ENCODE measurements around the gene LACTBL1. TPM values are rescaled to one million over a fixed set of nuclear protein-coding genes. Genes with fewer than 3 reads are reported as not detected.

LACTBL1 gene
- total and polyA plus RNA-seq, 9 donors, result not detected

DNA sequence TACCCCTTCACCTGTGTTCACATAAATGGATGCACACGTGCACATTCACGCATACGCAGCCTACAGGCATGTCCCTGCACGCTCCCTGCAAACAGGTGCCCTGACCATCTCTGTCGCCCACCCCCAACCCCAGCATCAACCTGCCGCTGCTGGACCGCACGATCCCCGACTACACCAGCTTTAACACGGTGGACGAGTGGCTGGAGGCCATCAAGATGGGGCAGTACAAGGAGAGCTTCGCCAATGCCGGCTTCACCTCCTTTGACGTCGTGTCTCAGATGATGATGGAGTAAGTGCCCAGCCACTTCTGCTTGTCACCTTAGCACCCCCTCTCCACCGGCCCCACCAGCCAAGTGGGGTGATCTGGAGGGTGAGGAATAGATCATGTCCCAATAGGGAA is 60.4 kb downstream of the LACTBL1 start:
- intact Hi-C loops (cut with DNase I), result no loop called here
- Histone ChIP-seq H3K9me3 (no peaks in the 10 kb centered on the region), H3K4me1 (ENCODE audit: insufficient read depth) (no peaks in the 10 kb centered on the region), H3K27ac (no peak overlapping the region), H3K36me3 (no peaks in the 10 kb centered on the region), H3K4me3 (no peak overlapping the region), H3K27me3 (no peaks in the 10 kb centered on the region)
- TF ChIP-seq EP300 (IDR thresholded peaks at IDR 0.05), result no peak
- TF ChIP-seq, protein P1, sequence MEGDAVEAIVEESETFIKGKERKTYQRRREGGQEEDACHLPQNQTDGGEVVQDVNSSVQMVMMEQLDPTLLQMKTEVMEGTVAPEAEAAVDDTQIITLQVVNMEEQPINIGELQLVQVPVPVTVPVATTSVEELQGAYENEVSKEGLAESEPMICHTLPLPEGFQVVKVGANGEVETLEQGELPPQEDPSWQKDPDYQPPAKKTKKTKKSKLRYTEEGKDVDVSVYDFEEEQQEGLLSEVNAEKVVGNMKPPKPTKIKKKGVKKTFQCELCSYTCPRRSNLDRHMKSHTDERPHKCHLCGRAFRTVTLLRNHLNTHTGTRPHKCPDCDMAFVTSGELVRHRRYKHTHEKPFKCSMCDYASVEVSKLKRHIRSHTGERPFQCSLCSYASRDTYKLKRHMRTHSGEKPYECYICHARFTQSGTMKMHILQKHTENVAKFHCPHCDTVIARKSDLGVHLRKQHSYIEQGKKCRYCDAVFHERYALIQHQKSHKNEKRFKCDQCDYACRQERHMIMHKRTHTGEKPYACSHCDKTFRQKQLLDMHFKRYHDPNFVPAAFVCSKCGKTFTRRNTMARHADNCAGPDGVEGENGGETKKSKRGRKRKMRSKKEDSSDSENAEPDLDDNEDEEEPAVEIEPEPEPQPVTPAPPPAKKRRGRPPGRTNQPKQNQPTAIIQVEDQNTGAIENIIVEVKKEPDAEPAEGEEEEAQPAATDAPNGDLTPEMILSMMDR (IDR thresholded peaks at IDR 0.05), result no peak
- no peak for TF ChIP-seq POLR2A (IDR thresholded peaks at IDR 0.05)
- 93 to 95% (median 95%) methylated on average over 16 of the region's 16 CpGs for WGBS, 3 donors
- no peak for DNase-seq

DNA sequence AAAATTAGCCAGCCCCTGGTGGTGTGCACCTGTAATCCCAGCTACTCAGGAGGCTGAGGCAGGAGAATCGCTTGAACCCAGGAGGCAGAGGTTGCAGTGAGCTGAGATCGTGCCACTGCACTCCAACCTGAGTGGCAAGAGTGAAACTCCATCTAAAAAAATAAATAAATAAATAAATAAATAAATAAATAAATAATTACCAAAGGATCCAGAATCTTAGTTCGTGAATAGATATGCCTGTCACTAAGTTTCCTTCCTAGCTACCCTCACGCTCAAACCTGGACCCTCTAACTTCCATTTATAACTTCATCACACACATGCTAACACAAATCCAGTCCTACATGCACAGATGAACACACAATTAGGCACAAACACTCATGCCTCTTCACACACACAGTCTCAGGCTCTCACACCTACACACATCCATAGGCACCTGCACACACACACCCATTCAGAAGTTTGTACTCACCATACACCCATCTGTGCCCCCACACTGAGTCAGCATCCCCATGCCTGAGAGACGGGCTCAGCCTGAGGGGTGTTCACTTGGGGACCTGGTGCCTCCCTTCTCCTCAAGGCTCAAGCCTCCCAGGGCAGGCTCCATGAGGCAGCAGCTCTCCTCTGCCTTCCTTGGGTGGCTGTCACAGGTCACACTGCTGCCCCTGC is 61.5 kb downstream of the LACTBL1 start:
- no peaks in the 10 kb centered on the region for H3K9me3 ChIP-seq
- H3K27me3 ChIP-seq, result no peaks in the 10 kb centered on the region
- 92 to 95% (median 92%) methylated on average over 5 of the region's 5 CpGs for WGBS, 3 donors
- intact Hi-C loops (cut with DNase I), result no loop called here
- no peak for DNase-seq
- no peak overlapping the region for H3K4me3 ChIP-seq
- TF ChIP-seq POLR2A (IDR thresholded peaks at IDR 0.05) (no peak), EP300 (IDR thresholded peaks at IDR 0.05) (no peak)
- TF ChIP-seq, protein P1 (IDR thresholded peaks at IDR 0.05), result no peak
- no peak overlapping the region for H3K27ac ChIP-seq
- no peaks in the 10 kb centered on the region for H3K36me3 ChIP-seq
- H3K4me1 ChIP-seq (ENCODE audit: insufficient read depth), result no peaks in the 10 kb centered on the region

- intact Hi-C loops (cut with DNase I), result no loop called here
- H3K4me3 ChIP-seq, result no peak overlapping the region
- no peak for DNase-seq
- H3K27me3 ChIP-seq, result no peaks in the 10 kb centered on the region
- WGBS, 3 donors, result 93 to 96% (median 95%) methylated on average over 13 of the region's 13 CpGs
- H3K4me1 ChIP-seq (ENCODE audit: insufficient read depth), result no peaks in the 10 kb centered on the region
- H3K9me3 ChIP-seq, result no peaks in the 10 kb centered on the region
- TF ChIP-seq, protein P1 (IDR thresholded peaks at IDR 0.05), result no peak
- no peak for TF ChIP-seq POLR2A (IDR thresholded peaks at IDR 0.05)
- H3K27ac ChIP-seq, result no peak overlapping the region
- H3K36me3 ChIP-seq, result no peaks in the 10 kb centered on the region
Observed at GRCh38 chr1:22910286-22910685, 62.4 kb downstream of the LACTBL1 start.

DNA sequence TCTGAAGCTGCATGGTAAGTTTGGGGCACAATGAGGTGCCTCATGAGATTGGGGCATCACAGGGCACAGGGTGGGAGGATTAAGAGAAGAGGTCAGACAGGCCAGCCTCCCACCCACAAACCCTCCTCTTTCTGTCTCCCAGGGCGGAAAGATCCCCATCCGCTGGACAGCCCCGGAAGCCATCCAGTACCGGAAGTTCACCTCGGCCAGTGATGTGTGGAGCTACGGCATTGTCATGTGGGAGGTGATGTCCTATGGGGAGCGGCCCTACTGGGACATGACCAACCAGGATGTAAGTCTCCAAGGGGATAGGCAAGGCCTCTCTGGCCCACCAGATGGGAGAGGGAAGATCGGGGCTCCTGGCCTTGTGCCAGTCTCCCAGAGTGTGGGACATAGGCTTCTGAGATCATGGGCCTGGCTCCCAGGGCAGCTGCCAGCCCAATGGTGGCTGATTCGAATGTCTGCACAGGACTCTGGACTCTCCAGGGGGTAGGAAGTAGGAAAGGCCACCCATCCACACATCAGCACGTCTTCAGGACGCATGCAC is 63.7 kb downstream of the LACTBL1 start:
- intact Hi-C loops (cut with DNase I), result no loop called here
- WGBS, 3 donors, result 93 to 98% (median 93%) methylated on average over 11 of the region's 11 CpGs

More for the DNA sequence above, 63.7 kb downstream of the LACTBL1 start:
- TF ChIP-seq EP300 (IDR thresholded peaks at IDR 0.05) (no peak), POLR2A (IDR thresholded peaks at IDR 0.05) (no peak)
- TF ChIP-seq, protein P1 (IDR thresholded peaks at IDR 0.05), result no peak
- H3K4me1 ChIP-seq (ENCODE audit: insufficient read depth), result no peaks in the 10 kb centered on the region
- no peaks in the 10 kb centered on the region for H3K27me3 ChIP-seq
- no peaks in the 10 kb centered on the region for H3K9me3 ChIP-seq
- no peak overlapping the region for H3K27ac ChIP-seq
- H3K4me3 ChIP-seq, result no peak overlapping the region
- H3K36me3 ChIP-seq, result no peaks in the 10 kb centered on the region
- no peak for DNase-seq

All from ovary (tissue), 9 donors.